HG02943 (cell line): Measurements from ENCODE around the gene PRDM11.
"Not testable (repeated sequence)": the region's sequence is repeated elsewhere in the genome, so short reads cannot be mapped to it uniquely, and the experiment has no call there.

ENCODE experiments used
- ATAC-seq: cut with Tn5 transposase; IDR thresholded peaks from one replicate; pipeline ENCODE4 v1.9.1; 2021; ENCODE audit warnings: mild to moderate bottlenecking, low read depth, moderate library complexity; ENCODE audit not compliant: unreplicated experiment

Gene PRDM11

GRCh38 chr11:45229401-45230020 lies 83.1 kb downstream of the PRDM11 start:
- ATAC-seq = no peak

DNA sequence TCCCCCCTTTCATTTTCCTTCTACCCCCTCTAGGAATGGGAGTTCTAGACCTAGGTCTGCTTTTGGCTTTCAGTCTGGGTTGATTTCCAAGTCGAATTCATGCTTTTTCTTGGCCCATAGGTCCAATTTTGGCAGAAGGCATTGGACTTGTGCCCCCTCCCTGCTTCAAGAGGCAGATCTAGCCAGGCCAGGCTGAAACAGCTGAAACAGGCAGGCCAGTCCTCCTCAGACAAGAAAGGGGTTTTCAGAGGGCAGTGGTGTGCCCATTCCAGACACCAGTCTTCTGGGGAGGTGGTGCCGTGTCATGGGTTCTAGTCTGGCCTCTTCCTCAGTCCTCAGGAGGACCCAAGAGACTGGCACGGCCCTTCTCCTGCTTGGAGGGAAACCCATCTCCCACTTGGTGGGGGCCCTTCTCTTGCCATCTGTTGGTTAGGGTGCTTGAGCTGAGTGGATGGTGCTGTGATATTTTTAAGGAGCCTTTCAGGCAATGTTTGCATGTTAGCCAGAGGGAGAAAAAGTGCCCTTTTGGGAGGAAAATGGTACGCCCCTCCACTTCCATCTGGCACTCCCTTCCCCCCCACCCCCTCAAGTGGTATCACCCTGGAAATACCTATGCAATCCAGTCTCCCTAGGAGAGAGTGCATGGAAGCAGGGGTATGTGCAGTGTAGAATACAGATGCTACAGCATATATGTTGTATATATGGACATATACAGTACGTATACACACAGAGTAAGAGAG lies 86.1 kb downstream of the PRDM11 start:
- ATAC-seq = no peak

GRCh38 chr11:45233121-45233803 lies 86.8 kb downstream of the PRDM11 start:
- ATAC-seq = peak; percentile 75

- peak; percentile 29 for ATAC-seq
Observed at GRCh38 chr11:45233804-45234170, 87.3 kb downstream of the PRDM11 start.

DNA sequence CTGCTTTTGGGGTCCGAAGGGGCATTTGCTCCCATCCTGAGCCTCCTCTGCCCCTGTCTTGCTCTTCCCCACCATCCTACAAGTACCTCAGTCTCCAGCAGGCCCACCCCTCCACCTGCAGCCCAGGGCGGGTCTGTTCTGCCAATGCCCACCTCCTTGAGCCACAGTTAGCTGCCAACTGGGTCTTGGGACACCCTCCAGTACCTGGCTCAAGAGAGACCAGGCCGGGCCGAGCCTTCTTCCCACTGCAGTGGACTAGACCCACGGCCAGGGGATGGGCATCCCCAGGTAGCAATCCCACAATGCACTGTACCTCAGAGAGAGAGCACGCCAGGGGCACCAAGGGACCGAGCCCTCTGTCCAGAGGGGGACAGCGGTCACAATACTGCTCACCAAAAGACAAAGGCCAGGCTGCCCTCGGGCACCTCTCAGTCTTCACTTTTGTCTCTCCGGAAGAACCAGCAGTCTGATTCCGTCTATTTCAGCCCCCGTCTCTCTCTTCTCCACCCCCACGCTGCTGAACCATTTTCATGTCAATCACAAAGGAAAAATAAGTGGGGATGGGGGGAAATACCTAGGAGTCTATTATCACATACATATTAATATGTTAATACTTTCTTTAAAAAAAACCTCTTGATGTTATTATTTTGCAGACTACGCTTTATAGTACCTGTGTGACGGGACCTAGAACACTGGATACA lies 88.0 kb downstream of the PRDM11 start:
- ATAC-seq = no peak

- no peak for ATAC-seq
Observed at GRCh38 chr11:45237711-45238315, 91.4 kb downstream of the PRDM11 start.

- no peak for ATAC-seq
Observed at GRCh38 chr11:45238724-45239123, 92.3 kb downstream of the PRDM11 start.

- no peak for ATAC-seq
Observed at GRCh38 chr11:45239733-45240132, 93.3 kb downstream of the PRDM11 start.

GRCh38 chr11:45243967-45244366 lies 97.5 kb downstream of the PRDM11 start:
- no peak for ATAC-seq

DNA sequence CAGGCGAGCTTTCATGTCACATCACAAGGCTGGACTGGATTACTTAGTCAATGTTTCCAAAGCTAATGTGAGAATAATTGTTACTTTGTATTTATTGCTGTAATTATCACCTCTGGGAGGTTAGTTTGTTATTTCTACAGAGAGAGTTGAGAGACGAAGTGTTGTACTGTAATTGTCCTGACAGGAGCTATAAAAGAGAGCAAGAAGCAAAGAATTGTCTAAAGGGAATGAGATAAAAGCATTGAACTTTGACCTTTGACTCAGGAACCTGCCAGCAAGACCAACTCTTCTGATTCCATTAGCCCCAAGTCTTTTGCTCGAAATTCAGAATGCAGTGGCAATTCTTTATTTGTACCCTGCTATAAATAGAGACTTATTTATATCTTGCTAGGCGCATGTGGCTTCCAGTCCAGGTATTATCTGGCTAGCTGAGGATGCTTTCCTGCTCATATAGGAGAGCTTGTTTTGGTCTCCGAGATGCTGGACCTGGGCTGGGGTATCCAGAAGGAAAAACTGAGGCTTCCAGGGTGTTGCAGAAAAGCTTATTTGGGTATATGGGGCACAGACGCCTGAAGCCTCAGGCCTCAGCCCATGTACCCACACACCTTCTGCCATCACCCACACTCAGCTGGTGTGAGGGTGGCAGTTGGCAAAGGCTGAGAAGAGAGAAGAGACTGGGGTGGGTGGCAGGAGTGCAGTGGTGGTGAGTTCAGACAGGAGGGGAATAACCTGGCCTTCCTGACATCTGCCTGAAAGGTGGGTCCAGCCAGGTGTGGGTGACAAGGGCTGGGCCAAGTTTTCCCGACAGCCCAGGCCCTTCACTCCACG lies 99.0 kb downstream of the PRDM11 start:
- ATAC-seq = no peak

- no peak for ATAC-seq
Observed at GRCh38 chr11:45246241-45246640, 99.8 kb downstream of the PRDM11 start.

DNA sequence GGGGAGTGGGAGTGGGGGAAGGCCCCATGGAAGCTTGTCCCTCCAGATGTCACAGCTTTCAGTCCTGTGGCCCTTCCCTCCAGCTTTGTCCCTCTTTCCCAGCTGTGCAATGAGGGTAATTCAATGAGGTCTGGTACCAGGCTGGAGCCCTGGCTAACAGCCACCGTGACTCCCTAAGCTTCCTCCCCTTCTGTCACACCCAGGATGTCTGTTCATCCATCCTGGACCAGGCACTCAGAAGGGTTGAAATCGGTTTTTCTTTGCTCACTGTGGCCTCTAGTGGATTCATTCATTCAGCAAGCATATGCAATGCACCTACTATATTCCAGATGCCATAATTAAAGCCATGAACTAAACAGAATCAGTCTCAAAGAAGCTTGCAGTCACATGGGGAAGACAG lies 101.0 kb downstream of the PRDM11 start:
- no peak for ATAC-seq

- ATAC-seq = no peak
Observed at GRCh38 chr11:45248501-45249011, 102.1 kb downstream of the PRDM11 start.

DNA sequence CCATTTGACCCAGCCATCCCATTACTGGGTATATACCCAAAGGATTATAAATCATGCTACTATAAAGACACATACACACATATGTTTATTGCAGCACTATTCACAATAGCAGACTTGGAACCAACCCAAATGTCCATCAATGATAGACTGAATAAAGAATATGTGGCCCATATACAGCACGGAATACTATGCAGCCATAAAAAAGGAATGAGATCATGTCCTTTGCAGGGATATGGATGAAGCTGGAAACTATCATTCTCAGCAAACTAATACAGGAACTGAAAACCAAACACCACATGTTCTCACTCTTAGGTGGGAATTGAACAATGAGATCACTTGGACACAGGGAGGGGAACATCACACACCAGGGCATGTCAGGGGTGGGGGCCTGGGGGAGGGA lies 102.9 kb downstream of the PRDM11 start:
- not testable (repeated sequence) for ATAC-seq

DNA sequence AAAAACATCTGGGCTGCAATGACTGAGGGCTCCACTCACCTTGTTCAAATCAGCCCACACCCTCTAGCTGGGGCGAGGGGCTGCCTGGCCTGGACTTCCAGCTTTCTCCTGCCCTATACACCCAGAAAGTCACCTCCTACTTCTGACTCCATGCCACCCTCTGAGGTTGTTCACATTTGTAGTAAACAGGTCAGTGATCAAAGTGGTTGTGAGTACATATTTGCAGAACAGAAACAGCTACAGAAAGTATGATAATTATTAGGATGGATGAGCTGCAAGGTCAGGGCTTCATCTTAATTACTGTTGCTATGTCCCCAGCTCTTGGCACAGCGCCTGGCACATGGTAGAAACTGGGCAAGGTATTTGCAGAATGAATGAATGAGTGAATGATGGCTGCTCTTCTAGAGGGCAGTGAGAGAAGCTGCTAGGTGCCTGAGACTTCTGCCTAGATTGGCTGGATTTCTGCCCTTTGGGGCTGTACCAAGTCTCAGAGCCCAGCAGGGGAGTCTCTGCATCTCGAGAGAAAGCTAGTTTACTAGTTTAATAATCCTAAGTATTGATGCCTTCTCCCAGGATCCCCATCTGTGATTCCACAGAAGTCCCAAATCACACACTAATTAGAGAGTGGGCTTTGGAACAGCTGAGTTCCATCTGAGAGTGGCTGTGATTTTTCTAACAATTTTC lies 103.7 kb downstream of the PRDM11 start:
- ATAC-seq = no peak

- ATAC-seq = no peak
Observed at GRCh38 chr11:45252134-45252856, 105.9 kb downstream of the PRDM11 start.

DNA sequence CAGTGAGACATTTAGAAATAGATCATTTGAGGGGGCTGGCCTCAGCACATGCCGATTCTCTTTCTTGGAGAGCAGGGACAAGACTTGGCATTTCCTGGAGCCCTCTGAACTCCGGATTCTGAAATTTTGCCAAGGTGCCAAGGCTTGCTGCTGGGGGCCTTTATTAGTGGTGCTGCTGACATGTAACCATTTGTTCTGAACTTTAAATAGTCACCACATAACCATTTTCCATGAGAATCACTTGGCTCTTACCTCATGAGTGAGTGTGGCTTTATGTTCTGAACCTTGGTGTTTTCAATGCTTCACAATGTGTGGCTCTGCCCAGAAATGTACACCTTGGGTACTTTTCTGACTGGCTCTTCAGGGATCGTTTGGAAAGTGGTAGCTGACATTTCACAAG lies 106.4 kb downstream of the PRDM11 start:
- no peak for ATAC-seq

- ATAC-seq = no peak
Observed at GRCh38 chr11:45253640-45254039, 107.2 kb downstream of the PRDM11 start.
